Measurements from ENCODE around the gene PDLIM7.

Gene PDLIM7

DNA sequence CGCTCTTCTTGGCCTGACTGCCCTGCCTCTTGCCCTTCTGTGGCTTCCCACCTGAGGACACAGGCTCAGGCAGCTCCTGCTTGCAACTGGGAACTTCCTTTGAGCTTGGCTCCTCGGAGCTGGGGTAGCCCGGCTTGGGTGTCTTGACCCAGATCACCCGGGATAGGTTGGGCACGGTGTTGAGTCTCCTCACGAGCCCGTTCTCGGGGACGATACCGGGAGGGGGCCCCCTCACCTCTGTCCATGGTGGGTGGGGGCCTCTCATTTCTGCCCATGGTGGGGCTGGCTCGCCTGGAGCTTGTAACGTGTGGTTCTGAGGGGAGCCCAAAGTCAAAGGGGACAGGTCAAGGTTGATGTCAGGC lies 27.1 kb upstream of the PDLIM7 start:
- DNase-seq (ENCODE audit: low read depth, low spot score): no peak

DNA sequence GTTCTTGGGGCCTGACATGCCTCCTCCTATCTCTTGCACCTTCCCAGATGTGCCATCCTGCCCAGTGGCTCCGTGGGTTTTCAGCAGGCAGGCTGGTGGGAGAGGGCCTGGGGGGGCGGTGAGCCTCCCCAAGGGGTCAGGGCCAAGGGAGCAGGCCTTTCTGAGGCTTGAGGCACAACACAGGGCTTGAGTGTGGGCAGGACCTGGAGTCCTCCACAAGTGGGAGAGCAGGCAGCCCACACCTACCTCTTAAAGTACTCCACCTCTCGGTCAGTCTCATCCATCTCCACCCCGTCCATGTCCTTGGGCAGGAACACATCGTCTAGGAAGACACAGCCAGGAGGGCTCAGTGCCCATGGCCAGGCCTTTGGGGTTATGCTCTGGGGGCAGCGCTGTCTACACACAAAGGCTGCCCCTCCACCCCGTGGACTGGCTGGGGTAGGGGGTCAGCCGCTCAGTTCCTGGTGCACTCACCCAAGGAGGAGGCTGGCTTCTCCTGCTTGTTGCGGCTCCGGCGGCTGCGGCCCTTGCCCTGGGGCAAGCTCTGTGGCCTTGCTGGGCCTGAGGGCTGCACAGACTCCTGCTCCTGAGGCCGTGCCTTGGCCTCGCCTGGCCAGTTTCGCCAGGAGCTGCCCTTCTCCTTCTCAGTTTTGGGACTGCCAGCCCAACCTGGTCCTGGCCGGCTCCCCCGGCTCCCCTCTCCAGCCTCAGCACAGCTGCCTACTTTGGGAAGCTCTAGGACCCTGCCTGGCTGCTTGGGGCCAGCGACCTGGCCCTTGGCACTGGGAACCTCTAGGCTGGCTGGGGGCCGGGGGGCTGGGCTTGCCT lies 26.5 kb upstream of the PDLIM7 start:
- no peak for DNase-seq (ENCODE audit: low read depth, low spot score)

DNA sequence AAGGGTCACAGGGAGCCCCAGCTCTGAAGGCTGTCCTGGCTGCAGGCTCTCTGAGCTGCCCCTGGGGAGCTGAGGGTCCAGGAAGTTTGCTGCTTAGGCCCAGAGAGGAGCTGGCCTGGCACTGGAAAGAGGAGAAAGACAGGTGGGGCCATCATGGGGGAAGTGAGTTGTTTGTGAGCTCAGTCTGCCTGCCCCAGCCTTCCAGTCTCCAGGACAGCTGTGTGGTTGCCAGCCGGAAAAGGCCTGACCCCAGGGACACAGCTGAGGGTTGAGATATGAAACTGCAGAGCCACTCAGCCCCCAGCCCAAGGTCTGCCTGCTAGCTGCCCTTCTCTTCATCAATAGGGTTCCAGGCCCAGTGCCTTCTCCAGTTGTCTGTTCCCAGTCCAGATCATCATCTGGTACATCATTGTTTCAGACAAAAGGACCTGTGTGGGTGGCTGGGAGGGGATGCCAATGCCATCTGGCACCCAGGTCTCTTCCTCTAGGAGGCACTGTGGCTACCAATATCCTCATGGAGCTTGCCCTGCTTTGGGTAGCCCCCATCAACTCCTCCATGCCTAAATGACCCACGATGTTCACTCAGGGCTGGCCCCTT lies 23.6 kb upstream of the PDLIM7 start:
- no peak for DNase-seq (ENCODE audit: low read depth, low spot score)

DNA sequence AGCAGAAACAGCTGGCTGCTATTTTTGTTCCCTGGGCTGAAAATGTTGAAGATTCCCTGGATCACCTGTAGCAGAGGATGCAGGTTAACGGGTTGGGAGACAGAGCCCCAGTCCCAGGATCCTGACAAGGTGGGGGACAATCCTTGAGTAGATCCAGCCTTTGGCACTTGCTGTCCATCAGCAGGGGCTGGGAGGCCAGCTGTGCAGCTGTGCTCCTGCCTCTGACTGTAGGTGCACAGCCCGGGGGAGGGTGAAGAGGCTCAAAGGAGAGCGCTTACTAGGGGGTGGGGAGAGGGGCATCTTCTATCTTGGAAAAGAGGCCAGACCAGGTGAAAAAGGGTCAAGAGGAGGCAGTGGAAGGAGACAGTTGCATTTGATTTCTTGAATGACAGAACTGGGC lies 22.9 kb upstream of the PDLIM7 start:
- no peak for DNase-seq (ENCODE audit: low read depth, low spot score)

DNA sequence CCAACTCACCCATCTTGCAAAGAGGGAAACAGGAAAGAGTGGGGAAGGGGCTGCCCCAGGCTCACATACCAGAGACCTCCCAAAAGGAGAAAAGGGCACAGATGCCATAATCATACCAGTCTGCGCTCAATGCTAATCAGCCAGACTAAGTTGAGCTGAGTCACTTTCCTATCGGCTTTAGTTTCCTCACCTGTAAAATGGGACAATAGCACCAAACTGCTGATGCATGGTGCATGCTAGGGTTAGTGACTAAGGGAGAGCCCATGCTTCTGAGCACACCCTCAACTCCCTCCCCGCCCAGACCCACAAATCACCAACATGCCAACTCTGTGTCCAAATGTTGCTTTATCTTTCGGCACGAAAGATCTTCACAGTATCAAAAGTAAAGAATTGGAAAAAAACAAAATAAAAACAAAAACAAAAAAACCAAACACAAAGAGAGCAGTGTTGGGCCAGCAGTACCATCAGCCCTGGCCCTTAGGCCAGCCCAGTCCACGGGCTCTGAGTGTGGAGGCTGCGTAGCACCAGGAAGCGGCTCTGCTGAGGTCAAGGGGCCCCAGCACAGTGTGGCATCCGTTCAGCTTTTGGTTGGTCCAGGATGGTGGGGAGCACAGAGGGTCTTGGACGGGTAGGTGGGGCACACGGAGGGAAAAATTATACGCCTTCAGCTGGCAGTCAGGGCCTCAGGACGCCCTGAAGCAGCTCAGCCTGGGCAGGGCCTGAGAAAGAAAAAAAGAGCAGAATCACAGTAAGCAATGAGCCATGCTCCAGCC lies 22.2 kb upstream of the PDLIM7 start:
- no peak for DNase-seq (ENCODE audit: low read depth, low spot score)

DNA sequence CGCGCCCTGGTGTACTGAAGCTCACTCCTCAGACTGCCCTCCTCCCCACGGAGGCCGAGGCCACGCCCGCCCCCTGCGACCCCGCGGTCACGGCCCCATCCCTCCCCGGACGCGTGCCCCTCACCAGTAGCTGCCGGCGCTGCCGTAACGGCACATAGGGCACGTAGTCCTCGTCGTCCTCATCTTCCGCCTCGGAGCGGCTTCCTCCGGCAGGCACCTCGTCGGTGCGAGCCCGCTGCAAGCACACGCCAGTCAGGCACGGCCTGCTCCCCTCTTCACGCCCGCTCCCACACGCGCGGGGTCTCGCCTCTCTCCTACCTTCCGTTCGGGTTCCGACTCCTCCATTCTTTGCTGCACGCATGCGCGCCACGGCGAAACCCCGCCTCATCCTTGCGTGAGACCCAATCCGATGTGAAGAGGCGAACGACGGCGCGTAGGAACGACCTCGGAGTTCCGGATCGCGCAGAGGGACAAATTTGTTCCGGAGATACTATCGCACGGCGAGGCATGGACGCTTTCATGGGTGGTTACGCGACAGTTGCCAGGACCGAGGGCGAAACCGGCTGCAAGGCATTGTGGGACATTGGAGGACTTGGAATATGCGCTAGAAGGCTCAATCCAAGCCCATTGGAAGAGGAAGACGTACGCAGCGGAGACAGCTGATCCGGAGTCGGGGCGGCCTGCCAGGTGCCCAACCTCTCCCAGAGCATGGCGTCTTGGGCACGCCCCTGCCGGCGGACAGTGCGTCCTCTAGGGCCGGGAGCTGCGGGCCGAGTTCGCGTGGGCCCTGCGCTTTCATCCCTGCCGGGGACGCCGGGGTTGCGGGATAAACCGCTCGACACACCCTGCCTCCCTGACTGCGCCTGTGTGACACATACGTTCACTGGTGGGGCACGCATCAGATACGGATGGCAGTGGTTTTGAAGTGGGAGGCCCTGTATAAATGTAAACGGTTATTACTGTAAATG lies 19.5 kb upstream of the PDLIM7 start, which contains the start of gene DDX41:
TSS of gene DDX41 (minus strand) at position 361 of the 968 bp plus-strand sequence. CDS start at position 345, 16 bp downstream.
- DNase-seq (ENCODE audit: low read depth, low spot score): peak; percentile 98

DNA sequence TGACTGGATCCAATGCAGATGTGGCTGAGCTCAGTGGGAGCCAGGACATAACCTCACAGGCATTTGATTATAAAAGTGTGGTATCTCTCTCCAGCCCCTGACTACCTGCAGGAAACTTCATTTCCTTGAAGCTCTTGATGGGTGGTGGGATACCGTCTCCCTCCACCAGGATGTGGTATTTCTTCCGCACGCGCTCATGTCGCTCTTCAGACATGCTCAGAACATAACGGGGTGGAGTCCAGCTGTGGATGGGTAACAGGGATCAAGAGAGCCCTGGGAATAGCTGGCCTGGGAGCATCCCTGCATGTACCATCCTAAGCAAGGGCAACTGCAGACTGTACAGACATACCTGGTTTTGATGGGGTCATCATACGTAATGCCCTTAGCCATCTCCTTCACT lies 18.2 kb upstream of the PDLIM7 start:
- no peak for DNase-seq (ENCODE audit: low read depth, low spot score)

DNA sequence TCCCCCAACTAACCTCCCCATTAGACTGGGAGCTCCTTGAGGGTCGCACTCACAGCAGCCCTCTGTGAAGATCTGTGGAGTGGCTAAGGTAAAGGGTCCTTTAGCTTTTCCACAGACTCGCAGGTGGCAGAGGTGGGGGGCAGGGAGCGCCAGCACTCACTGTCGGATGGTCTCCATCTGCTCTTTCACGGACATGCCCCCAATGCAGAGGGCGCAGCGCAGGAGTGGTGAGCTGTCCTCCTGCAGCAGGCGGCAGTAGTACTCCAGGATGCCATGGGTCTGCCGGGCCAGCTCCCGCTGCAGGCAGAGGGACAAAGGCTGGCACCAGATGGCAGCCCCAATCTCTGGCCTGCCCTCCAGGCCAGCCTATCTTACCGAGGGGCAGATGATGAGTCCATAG lies 17.1 kb upstream of the PDLIM7 start:
- no peak for DNase-seq (ENCODE audit: low read depth, low spot score)

DNA sequence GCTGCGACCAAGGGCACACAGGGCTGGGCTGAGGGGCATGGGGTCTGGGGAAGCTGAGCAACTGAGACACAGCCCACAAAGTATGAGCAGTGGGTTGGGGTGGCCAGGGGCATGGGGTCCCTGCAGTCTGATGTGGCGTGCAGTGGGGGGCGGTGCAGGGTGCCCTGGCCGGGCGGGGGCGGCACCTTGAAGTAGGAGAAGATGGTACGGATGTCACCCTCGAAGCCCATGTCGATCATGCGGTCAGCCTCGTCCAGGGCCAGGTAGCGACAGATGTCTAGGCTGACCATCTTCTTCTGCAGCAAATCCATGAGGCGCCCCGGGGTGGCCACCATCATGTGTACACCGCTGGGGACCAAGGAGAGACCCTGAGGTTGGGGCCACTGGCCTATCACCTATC lies 16.1 kb upstream of the PDLIM7 start:
- DNase-seq (ENCODE audit: low read depth, low spot score): no peak

DNA sequence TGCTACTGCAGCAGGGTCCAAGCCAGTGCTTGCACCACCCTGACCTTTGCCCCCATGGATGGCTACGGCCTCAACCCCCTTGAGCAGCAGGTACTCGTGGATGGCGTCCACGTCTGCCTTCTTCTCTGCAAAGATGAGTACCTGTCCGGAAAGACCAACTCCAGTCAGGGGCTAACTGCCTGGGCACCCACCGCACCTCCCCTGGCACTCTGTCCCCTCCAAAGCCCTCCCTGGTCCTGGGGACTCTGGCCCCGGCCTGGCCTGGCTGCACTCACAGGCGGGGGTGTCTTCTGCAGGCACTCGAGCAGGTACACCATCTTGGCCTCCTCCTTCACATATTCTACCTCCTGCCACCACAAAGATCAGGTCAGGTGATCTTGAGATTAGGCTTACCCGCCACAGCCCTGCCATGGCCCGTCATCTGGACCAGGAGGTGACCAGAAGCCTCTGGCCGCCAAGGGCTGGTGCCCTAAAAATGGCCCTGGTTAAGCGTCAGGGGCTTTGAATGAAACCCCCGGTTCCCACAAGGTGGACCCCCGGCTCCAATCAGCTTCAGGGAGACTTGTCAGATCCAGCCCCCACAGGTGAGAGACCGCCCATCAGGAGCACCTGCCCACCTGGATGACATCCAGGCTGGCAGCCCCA lies 15.5 kb upstream of the PDLIM7 start:
- DNase-seq (ENCODE audit: low read depth, low spot score): no peak

DNA sequence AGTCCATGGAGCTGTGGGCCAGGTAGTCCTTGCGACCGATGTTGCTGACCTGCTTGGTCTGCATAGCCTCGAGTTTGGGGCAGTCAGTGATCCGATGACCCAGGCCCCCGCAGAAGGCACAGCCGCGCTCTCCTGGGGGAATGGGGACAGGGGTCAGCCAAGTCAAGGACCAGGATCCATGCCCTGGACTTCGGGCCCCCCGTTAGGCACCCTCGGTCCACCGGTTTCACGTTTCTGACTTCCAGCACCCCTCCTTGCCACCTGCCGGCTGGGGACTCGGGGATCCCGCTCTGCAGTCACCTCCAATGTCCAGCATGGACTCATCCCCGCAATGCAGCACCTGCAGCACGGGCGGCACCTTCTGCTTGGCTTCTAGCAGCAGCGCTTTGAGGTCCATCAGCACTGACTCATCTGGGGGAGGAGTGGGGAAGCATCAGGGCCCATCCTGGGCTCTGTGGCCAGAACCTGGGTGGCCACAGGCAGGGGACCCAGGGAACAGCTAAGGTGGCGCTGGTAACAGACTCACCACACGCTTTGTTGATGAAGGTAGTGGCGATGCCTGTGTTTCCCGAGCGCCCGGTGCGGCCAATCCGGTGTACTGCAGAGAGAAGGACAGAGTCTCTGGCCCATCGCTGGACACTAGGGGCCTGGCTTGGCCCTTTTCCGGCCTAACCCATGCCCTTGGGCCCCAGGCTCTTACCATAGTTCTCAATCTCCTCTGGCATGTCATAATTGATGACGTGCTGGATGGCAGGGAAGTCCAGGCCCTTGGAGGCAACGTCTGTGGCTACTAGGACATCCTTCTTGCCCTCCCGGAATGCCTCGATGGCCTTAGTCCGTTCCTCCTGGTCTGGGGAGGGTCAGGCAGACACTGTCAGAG lies 14.6 kb upstream of the PDLIM7 start:
- DNase-seq (ENCODE audit: low read depth, low spot score): no peak

DNA sequence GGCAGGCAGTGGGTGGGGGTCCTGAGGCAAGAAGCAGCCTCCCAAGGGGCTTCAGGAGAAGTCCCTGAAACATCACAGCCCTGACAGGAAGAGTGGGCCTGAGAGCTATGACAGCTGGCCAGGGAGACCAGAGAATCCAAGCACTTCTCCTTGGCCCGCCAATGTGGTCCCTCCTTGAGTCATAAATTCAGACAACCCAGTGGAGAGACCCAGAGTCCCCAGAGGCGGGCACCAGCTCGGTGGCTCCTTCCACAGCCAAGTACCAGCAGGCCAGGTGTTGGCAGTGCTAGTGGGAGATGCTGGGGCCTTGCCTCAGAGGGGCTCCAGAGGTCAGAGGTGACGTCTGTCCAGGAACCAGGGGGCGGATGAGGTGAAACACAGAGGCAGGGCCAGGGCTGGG lies 13.8 kb upstream of the PDLIM7 start:
- DNase-seq (ENCODE audit: low read depth, low spot score): no peak

DNA sequence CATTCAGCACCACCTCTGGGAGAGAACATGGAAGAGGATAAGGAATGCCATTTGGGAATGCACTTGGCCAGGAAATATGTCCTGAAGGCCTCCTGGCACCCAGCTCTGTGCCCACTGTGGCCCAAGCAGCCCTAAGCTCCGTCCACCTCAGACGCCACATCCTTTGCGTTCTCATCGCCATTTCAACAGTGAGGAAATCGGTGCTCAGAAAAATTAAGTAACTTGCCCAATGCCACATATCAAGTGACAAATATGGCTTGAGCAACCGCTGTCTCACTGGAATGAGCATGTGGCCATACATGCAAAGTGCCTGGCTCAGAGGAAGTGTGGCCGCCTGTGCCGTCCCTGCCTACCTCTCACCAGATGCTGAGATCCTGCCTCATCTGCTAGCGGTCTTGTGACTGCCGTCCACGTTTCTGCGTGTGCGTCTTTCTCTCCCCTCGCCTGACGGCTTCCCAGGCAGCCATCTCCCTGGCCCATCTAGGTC lies 13.2 kb upstream of the PDLIM7 start:
- DNase-seq (ENCODE audit: low read depth, low spot score): no peak

DNA sequence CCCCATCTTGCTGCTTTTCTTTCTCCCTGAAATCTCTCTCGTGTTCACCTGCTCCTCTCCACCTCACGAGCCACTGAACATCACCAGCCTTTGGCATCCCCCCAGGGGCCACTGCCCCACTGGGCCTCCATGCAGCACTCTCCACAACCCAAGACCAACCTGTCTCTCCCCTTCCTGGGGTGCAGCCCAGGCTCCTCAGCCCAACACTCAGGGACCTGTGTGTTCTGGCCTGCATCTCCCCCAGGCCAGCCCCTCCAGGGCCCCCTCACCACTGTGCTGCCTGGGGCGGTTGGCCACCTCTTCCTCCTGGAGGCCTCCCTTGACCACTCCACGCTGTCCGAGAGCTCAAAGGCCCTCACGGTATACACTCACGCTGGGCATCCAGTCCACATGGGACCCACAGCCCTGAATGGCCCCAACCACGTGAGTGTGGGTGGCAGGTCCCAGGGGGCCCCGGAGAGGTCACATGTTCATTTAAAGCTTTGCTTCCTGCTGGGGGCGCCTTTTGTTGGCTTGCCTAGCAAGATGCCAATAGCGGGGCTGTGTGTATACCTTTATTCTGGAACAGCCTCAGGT lies 12.7 kb upstream of the PDLIM7 start:
- no peak for DNase-seq (ENCODE audit: low read depth, low spot score)

DNA sequence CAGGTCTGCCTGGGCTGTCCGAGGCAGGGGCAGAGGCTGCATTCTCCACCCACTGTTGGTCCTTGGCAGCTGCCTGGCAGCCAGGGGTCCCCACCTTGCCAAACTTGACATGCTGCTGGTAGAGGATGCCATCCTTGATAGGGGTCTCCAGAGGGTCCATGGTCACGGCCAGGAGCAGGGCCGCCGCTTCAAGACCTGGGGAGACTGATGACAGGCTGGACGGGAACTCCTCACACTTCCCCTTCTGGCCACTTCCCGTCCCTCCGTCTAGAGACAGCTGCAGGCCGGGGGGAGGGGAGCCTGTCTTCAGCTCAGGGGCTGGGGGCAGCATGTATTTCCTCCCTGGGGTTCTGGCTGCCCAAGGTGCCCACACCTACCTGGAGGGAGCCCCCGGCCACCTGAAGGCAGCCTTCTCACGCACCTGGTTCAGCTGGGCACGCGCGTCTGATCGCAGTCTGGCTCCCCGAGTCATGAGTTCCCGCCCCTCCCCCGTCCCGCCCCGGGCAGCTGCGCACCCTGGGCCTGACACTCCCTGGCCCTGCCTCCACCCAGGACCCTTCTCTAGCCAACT lies 12.1 kb upstream of the PDLIM7 start, which contains the start of gene DOK3:
TSS of gene DOK3 (minus strand) at position 446 of the 571 bp plus-strand sequence. CDS start at position 160, 286 bp downstream.
- DNase-seq (ENCODE audit: low read depth, low spot score): no peak

DNA sequence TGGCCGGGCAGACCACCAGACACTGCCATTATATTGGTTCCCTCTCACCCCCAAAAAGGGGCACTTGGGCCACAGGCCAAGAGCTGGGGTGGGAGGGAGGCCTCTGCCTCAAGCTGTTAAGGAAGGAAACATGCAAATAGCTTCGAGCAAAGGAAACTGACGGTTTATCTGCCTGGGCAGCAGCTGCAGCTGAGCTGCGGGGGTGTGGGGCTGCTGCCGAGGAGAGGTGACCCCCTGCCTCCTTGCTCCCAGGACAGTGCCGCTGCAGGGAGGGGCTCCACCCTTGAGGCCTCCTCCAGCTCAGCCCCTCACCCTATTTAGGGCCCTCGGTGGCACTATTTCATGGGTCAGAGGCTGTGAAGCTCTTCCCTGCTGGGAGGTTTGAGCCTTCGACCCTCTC lies 11.4 kb upstream of the PDLIM7 start:
- no peak for DNase-seq (ENCODE audit: low read depth, low spot score)

DNA sequence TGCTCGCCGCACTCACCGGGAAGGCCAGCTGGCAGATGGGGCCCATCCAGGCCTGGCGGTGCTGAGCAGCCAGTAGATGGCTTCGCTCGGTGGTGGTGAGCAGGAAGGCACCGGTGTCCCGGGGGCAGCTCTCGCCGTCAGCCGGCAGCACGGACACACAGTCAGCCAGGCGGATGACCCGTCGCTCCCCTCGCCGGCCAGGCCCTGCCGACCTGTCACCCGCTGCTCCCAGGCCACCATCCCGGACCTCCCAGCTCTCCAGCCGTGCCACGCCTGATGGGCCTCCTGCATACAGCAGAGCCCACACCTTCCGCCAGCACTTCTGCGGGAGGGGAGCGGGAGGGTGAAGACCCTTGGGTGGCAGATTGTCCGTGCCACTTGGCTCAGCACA lies 10.8 kb upstream of the PDLIM7 start:
- no peak for DNase-seq (ENCODE audit: low read depth, low spot score)

DNA sequence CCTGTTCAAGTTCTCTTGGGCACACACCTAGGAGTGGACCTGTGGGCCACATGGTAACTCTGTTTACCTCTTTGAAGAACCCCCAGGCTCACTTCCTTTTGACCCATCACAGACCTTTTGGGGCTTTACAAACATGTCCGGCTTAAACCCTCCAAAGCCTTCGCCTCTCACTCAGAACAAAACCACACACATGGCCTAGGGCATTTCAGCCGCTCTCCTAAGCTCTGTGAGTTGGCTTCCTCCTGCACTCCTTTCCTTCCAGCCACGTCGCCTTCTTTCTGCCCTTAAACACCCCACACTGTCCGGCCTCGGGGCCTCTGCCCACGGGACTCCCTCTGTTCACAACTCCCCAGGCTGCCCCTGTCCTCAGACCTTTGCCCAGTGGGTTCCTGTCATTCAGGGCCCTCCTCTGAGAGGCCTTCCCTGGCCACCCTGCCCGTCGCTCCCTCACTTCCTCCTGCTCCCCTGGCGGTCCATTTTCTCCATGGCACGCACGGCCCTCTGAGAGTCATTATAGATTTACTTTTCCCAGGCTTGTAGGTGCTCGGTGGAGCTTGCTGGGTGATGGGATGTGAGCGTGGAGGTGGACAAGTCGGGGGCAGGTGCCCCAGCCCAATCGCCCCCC lies 10.3 kb upstream of the PDLIM7 start:
- no peak for DNase-seq (ENCODE audit: low read depth, low spot score)

DNA sequence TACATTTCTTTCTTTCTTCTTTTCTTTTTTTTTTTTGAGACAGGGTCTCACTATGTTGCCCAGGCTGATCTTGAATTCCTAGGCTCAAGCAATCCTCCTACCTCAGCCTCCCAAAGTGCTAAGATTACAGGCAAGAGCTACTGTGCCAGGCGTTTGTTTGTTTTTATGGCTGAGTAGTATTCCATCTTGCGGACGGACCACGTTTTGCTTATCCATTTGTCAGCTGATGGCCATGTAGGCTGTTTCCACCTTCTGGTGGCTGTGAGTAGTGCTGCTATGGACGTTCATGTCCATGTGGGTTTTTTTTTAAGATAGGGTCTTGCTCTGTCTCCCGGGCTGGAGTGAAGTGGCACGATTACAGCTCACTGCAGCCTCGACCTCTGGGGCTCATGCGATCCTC lies 9.8 kb upstream of the PDLIM7 start:
- DNase-seq (ENCODE audit: low read depth, low spot score): no peak
